ENCODE results near the gene FAM32A. TPM values are rescaled to one million over a fixed set of nuclear protein-coding genes. Genes with fewer than 3 reads are reported as not detected.

Gene FAM32A
- polyA plus RNA-seq, 1 of the 3 experiments (the other 2 are of a cell fraction): 156 TPM

- Histone ChIP-seq H3K27me3 (ENCODE audit: insufficient read depth) (no peaks in the 10 kb centered on the region), H3K27ac (ENCODE audit: low read depth in 2 of 2, low read length in 1 of 2) (no peak overlapping the region), H3K4me2 (no peak overlapping the region), H3K4me3 (ENCODE audit: low read depth in 2 of 2, low read length in 1 of 2) (no peak overlapping the region), H2AFZ (ENCODE audit: low read depth) (no peak overlapping the region), H3K36me3 (replicated peaks in 1 of 2; ENCODE audit: control insufficient read depth in 1 of 2, insufficient read depth in 2 of 2, low read length in 1 of 2) (peaks cover 16 to 67% of the 10 kb centered on the region in 2 experiments), H3K79me2 (ENCODE audit: insufficient read depth) (no peaks in the 10 kb centered on the region), H3K9ac (no peak overlapping the region), H3F3A (replicated peaks; ENCODE audit: insufficient read depth) (no peaks in the 10 kb centered on the region), H4K20me1 (ENCODE audit: insufficient read depth) (no peaks in the 10 kb centered on the region), H3K4me1 (ENCODE audit: control insufficient read depth in 1 of 2, insufficient read depth in 2 of 2, low read depth in 1 of 2, low read length in 1 of 2) (no peaks in the 10 kb centered on the region), H3K9me3 (no peaks in the 10 kb centered on the region), H3K9me2 (no peaks in the 10 kb centered on the region)
- ChIA-PET POLR2A (no interaction called here), CTCF (interaction anchor here (1.5 kb wide), 1 partner anchor 15 kb away, joined by 4 read pairs; no protein-coding TSS in a partner anchor)
- TF ChIP-seq JUND (IDR thresholded peaks at IDR 0.05) (no peak), YY1 (IDR thresholded peaks at IDR 0.05; ENCODE audit: low read depth) (no peak), EP300 (IDR thresholded peaks at IDR 0.05; ENCODE audit: borderline replicate concordance in 1 of 2, low read depth in 1 of 2, low read length in 1 of 2) (no peak), EZH2phosphoT487 (IDR thresholded peaks at IDR 0.05; ENCODE audit: borderline replicate concordance, low read depth) (no peak), RFX5 (IDR thresholded peaks at IDR 0.05; ENCODE audit: low read length) (no peak), CTCF (IDR thresholded peaks at IDR 0.05) (no peak), RAD21 (IDR thresholded peaks at IDR 0.05; ENCODE audit: low read length) (no peak), IRF3 (IDR thresholded peaks at IDR 0.05; ENCODE audit: low read depth, low read length) (no peak)
- WGBS (ENCODE audit: low lambda C conversion rate): 96% methylated on average over 11 of the region's 13 CpGs
- DNase-seq: peak; percentile 15
Measured at GRCh38 chr19:16232568-16232967, 47.4 kb downstream of the FAM32A start.

- Histone ChIP-seq H3K4me2 (no peak overlapping the region), H3K4me1 (ENCODE audit: control insufficient read depth in 1 of 2, insufficient read depth in 2 of 2, low read depth in 1 of 2, low read length in 1 of 2) (no peaks in the 10 kb centered on the region), H3K27me3 (ENCODE audit: insufficient read depth) (no peaks in the 10 kb centered on the region), H3K4me3 (ENCODE audit: low read depth in 2 of 2, low read length in 1 of 2) (no peak overlapping the region), H3K9ac (no peak overlapping the region), H4K20me1 (ENCODE audit: insufficient read depth) (no peaks in the 10 kb centered on the region), H3K9me2 (no peaks in the 10 kb centered on the region), H3F3A (replicated peaks; ENCODE audit: insufficient read depth) (no peaks in the 10 kb centered on the region), H3K27ac (ENCODE audit: low read depth in 2 of 2, low read length in 1 of 2) (no peak overlapping the region), H3K9me3 (no peaks in the 10 kb centered on the region), H2AFZ (ENCODE audit: low read depth) (no peak overlapping the region), H3K79me2 (ENCODE audit: insufficient read depth) (no peaks in the 10 kb centered on the region), H3K36me3 (replicated peaks in 1 of 2; ENCODE audit: control insufficient read depth in 1 of 2, insufficient read depth in 2 of 2, low read length in 1 of 2) (peaks cover 16 to 60% of the 10 kb centered on the region in 2 experiments)
- 96% methylated on average over 7 of the region's 19 CpGs for WGBS (ENCODE audit: low lambda C conversion rate)
- CTCF ChIA-PET: interaction anchor here (0.9 kb wide), 1 partner anchor 14 kb away, joined by 4 read pairs; no protein-coding TSS in a partner anchor
- peak; percentile 22 for DNase-seq
- POLR2A ChIA-PET: no interaction called here
- TF ChIP-seq PBX3 (IDR thresholded peaks at IDR 0.05) (no peak), GABPA (IDR thresholded peaks at IDR 0.05; ENCODE audit: low read depth) (no peak), RFX5 (IDR thresholded peaks at IDR 0.05; ENCODE audit: low read length) (no peak), JUND (IDR thresholded peaks at IDR 0.05) (no peak), TEAD4 (IDR thresholded peaks at IDR 0.05; ENCODE audit: borderline replicate concordance, insufficient read depth) (no peak), MEF2A (IDR thresholded peaks at IDR 0.05; ENCODE audit: borderline replicate concordance, low read depth) (no peak), TCF12 (IDR thresholded peaks at IDR 0.05) (no peak), CHD2 (IDR thresholded peaks at IDR 0.05; ENCODE audit: low read length, partially characterized antibody) (no peak), SMC3 (IDR thresholded peaks at IDR 0.05; ENCODE audit: low read depth, low read length) (no peak), FOXJ3 (CRISPR knock-in tag; IDR thresholded peaks at IDR 0.05) (no peak), REST (IDR thresholded peaks at IDR 0.05; ENCODE audit: low read depth, low read length) (no peak), SIN3A (IDR thresholded peaks at IDR 0.05; ENCODE audit: borderline replicate concordance, low read depth, low read length) (no peak), FOXM1 (IDR thresholded peaks at IDR 0.05; ENCODE audit: low read depth) (no peak), POLR2AphosphoS5 (IDR thresholded peaks at IDR 0.05; ENCODE audit: low read depth, low read length) (no peak)
Measured at GRCh38 chr19:16233081-16233776, 48.0 kb downstream of the FAM32A start.

Data from SK-N-SH (cell line).